Stimulated activated CD4-positive, alpha-beta T cell treated with anti-CD3 and anti-CD28 coated beads, Interleukin-2, amount 100 ng/mL, for 4 hours (primary cell): ENCODE measurements around the gene CRB1.

ENCODE experiments used
- DNase-seq: peaks from one replicate; pipeline ENCODE4 v3.0.0-alpha.2; 2020; ENCODE audit warnings: low read depth

CRB1 gene

DNA sequence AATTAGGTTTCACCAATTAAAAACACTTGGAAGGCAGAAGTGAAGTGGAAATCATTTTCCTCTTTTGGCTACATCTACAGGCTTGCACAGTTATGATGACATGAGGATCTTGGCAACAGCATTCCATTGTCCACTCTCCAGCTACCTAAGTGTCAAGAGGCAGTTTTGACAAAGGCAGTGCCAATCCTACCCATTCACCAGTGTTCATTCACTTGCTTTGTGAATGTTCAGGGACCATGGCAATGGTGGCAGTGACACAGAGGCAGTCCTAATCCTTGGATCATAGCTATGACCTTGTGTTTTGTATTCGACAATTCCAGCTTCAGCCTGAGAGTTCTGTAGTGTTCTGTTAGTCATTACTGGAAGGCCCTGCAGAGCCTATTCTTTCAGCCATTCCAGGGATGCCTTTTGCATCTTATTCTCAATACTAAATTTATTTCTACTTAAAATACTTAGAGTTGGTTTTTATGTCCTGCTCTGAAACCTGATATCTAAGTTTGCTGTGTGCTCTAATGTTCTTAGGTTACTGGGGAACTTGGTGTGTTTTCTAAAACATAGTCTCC, 36.7 kb downstream of the CRB1 start:
- no peak for DNase-seq

DNA sequence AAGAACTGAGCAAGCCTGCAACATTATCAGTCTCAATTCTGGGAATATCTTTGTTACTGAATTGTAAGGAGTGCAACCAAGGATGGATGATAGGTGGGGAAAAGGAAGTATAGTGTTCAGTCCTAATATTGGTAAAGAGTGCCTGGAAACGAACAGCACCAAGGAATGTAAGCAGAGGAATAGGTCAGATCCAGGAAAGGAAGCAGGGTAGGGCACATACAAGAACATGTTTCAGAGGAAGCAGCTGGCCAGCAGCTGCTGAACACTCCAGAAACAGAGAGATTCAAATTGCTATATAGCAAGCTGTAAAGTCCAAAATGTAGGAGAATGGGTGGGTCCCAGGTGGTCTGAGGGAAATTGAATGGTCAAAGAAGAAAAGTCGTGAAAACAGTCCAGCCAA, 37.9 kb downstream of the CRB1 start:
- no peak for DNase-seq

DNA sequence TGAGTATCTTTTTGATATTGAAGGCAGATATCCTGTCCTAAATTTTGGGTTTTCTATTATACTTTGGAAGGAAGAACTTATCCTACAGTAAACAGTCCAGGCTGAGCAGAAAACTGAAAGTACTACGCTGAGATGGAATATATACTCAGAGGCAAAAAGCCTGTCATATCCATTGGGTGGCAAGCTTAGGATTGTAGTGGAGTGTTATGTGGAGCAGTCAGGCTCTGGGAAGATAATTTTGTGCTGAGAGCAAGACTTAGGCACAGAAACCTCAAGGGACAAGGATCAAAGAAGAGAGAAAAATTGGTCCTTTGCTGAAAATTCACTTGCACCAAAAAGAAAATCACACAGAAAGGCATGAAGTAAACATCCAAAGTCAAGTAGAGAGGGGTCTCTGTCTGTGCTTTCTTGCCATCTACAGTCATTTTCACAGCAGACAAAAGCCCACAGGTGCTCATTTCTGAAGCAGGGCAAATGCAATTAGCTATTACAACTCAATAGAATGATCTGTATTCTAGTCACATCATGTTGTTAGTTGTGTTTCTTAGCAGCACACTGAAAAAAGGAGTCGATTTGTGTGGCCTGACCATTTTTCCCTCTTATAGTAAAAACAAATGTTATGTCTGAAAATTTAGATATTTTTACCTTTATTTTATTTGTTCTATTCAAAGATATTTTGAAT, 38.5 kb downstream of the CRB1 start:
- no peak for DNase-seq

DNA sequence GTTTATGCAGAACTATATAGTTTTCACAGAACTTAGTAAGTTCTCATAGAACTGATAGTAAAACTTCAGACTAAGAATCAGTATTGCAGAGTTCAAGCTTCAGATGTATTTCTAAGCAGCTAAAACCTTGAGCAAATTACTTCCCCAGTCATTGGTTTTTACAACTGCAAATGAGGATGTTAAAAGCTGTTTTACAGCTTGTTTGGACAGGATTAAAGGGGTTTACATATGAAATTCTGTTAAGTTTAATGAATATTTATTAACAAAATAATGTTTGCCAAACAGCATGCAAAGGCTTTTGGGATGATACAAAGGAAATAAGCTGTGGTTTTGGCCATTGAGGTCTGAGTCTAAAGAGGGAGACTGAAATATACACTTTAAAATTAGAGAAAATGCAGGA, 39.1 kb downstream of the CRB1 start:
- DNase-seq = no peak

DNA sequence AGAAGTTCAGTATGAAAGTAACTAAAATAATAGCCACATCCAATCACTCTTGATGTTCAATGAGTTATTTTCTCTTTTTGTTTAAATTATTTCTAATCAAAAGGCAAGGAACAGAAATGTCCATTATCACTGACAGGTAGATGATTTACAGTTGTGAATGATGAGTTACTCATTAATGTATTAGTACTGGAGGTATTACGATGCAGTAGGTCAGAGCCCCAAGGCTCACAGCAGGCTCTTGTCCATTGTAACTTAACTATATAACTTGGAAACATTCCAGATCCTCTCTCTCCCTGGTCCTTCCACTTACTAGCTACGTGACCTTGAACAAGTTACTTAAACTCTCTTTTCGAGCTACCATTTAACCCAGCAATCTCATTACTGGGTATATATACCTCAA, 39.5 kb downstream of the CRB1 start:
- DNase-seq = no peak

DNA sequence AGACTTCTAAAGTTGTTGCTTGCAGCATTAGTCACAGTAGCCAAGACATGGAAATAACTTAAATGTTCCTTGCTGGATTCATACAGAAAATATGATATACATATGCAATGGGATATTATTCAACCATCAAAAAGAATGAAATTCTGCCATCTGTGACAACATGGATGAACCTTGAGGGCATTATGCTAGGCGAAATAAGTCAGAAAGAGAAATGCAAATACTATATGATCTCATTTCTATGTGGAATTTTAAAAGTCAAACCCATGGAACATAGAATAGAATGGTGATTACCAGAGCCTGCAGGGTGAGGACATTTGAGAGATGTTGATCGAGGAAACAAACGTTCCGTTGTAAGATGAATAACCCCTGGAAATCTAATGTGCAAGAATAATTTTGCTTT, 43.0 kb downstream of the CRB1 start:
- no peak for DNase-seq

DNA sequence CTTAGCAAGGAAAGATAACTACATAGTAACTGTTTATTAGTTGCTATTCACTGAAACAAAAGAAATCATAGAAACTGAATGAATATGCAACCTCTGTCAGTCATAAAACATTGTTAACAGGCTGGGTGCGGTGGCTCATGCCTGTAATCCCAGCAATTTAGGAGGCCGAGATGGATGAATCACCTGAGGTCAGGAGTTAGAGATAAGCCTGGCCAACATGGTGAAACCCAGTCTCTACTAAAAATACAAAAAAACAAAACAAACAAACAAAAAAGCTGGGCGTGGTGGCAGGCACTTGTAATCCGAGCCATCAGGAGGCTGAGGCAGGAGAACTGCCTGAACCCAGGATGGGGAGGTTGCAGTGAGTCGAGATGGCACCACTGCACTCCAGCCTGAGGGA, 44.1 kb downstream of the CRB1 start:
- no peak for DNase-seq

DNA sequence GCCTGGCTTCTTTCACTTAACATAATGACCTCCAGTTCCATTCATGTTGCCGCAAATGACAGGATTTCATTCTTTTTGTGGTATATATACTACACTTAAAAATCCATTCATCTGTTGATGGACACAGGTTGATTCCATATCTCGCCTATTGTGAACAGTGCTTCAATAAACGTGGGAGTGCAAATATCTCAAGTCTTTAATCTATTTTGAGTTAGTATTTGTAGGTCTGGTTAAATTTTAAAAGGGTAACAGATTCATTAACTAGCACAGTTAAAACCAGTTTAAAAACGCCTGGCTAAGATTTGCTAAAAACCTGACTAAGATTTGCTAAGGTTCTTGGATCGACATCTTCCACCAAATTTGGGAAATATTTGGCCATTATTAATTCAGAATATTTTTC, 45.7 kb downstream of the CRB1 start:
- DNase-seq = no peak

DNA sequence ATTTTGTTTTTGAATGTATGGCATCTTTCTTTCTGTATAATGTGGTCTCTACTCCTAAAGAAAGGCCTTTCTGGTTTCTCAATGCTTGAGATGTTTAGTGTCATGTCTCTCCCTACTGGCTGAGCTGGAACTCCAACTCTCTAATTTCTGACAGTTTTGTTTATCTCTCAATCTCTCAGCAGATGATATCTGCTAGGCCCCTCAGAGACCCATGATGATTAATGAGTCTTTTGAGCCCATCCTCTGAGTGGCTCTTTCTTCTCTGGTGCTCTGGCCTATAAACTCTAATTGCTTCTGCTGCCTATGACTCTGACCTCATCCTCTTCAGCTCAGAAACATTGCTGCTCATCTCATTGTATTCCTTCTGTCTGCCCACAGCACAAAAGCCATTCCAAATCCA, 46.6 kb downstream of the CRB1 start:
- no peak for DNase-seq

DNA sequence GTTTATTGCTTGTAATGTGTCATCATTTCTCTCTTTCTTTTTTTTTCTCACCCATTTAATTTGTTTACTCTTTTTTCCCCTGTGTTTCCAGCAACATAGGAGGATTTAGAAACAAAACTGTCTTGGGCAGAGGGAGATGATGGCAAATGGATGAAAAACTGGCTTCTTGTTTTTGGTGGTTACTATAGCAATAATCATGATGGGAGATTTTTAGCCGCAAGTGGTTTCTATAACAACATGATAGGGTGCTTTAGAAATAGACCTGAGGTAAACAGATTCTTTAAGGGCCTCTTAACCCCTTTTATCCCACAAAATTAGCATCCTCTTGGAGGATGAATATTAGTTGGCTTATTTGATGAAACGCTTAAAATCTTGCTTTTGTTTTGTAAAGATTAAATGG, 51.6 kb downstream of the CRB1 start:
- no peak for DNase-seq

DNA sequence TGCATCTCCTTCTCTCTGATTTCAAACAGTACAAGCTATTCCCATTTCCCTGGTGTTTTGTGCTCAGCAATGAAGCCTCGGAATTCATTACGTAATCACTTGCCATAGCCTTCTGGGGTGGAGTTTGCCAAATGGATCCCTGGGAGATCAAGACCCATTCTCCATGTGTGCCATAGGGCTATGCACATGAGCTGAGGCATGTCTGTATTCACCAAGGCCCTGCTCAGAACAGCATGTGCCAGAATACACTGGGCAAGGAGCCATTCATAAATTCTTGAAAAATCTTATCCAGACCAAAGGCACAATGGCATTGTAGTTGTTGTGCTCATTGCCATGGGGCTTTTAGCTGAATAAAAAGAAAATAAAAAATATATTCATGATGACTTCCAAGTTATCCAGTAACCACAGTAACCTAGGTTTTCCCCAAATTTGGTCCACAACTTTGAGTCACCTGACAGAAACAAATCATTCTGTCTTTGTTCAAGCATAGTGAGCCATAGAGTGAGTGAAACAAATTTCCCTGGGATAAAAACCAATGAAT, 53.0 kb downstream of the CRB1 start:
- DNase-seq = no peak

DNA sequence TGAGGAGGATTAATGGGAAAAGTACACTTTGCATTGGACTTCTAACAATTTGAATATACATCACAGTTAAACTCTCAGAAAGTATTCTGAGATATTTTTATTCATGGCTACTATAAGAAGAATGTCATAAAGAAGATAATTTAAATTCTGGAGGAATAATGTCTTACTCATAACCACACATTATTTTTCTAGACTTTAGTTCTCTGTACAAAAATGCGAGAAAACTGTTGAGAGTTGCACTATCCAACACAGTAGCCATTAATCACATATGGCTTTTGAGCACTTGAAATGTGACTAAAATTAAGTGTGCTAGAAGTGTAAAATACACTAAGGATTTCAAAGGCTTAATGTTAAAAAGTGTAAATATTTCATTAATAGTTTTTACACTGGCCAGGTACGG, 53.8 kb downstream of the CRB1 start:
- DNase-seq = no peak

DNA sequence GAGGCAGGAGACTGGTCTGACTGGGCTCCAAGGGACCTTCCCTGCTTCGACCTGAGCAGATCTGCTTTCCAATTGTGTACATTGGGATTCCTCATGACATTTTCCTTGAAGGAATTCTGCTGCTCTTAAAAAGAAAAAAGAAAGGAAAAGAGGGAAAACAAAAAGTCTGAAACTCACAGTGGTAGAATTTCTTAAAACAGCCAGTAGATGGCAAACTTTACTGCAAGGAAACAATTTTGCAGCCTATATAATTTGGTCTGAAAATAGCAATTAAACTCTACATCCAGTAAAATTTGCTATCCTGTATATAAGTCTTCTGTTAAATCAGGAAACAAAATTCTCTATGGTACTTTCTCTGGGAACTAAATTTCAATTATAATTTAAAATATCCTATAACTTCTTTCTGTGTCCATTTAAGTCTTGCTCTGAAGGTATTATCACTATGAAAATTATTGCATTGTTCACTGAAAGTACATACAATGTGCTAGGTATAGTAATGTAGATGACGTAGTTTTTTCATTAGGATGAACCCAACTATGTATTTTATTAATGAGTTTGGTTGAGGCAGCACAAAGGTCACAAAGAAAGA, 59.8 kb downstream of the CRB1 start:
- DNase-seq = no peak

DNA sequence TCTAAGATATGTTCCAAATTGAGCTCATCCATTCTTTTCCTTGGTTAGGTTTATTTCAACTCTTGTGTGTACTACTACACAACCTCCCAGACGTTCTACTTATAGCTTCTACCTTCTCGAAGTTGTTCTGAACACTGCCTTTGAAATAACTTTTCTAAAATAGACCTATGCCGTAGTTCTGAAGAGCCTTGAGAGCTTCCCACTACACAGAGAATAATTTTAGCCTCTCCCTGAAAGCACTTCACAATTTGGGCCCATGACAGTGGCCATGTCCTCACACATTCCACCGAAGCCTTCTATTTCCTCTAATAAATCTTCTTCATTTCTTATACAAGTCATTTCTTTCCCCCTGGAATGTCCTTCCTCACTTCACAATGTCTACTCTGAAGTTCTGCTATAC, 62.2 kb downstream of the CRB1 start:
- no peak for DNase-seq

DNA sequence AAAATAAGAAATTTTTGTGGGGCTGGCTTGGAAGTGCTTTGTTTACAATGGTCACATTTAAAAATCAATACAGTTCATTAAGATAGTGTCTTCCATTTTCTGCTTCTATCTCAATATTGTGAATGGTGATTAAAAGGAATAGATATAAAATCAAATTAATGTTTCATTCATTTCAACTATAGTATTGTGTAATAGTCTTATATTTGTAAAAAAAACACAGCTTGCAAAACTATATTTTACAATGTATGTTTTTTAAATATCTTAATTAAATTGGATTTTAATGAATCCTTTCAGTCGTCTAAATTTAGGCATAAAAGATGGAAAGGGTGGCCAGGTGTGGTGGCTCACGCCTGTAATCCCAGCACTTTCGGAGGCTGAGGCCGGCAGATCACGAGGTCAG, 63.5 kb downstream of the CRB1 start:
- no peak for DNase-seq

DNA sequence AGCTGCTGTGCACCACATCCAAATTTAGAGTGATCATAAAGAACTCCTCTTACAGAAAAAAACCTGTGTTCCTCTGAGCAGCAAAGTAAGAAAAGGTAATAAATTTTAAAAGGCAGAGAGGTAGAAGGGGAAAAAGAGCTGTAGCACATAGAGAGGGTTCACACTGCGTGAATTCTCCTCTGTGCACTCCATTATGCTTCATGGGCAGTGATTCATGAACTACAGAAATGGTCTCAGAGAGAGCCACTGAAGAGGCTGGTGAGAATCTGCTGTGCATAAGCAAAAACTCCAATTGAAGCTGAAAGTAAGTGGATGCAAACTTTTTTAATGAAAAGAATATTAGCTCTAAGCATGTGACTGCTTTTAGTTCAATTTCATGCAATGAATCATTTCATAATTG, 65.0 kb downstream of the CRB1 start:
- DNase-seq = no peak

DNA sequence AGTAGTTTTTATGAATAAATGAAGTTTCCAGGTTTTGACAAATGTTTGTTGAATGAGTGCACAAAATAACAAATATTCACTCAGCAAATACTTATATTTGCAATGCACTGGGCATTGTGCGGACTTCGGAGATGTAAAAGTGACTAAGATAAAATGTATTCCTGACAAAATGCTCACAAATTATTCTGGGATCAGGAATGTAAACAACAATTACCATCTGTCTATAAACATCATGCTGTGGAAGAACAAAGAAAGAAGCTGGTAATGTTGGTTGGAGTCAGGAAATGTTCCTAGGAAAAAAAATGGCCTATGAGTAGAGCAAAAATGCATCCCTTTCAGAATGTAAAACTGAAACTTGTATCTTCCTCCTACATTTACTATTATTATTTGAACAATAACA, 68.5 kb downstream of the CRB1 start:
- DNase-seq = no peak

DNA sequence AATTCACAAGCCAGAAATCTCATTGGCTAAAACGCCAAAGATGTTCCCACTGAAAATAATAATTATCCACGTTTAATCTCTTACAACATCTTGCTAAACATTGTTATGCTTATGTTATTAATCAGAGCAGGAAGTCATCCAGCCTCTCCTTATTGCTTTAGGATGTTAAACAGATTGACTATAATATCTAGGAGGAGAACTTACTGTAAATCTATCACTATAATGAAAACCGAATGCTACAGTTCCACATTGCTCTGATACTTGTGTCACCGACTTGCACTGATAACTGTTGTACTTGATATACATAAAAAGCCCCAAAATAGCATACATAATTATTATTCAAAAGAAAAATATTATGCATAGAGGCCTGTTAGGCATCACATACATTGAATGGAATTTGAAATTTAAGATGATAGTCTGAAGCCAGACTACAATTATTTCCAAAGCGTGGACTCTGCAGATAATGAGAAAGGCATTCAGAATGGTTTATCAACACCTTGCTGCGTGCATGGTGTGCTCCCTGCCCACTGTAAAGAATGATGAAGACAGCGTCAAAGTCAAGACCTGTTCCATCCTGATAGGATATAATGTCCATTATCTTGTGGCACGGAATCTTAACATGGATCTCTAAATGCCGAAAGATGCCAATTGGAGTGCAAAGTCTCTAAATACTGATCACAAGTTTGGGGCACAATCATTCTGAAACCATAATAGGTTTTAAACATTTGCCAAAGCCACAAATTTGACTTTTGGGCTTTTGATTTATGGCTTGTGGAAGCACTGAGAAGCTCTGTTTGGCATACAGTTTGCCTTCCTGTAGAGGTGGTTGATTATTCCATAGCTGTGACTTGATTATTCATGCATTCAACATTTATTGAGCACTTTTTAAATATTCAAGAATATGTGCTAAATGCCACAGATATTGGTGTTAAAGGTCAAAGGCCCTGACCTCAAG, 71.3 kb downstream of the CRB1 start:
- DNase-seq = no peak

DNA sequence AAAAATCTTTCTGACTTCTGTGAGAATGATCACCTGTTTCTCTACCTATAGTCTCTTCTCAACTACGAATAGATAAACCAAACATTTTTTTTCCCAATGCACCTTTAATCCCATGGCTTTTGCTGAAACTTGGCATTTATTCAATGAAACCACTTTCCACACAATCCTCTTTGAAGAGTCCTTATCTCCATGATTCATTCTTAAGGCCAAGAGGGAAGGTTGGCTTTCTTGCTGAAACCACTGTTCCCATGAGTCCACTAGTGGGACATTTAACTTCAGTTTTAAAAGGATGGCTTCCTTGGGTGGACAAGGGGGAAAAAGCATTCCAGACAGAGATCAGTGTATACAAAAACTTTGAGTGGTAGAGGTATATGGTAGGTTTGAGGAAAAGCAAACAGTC, 73.6 kb downstream of the CRB1 start:
- DNase-seq = no peak

DNA sequence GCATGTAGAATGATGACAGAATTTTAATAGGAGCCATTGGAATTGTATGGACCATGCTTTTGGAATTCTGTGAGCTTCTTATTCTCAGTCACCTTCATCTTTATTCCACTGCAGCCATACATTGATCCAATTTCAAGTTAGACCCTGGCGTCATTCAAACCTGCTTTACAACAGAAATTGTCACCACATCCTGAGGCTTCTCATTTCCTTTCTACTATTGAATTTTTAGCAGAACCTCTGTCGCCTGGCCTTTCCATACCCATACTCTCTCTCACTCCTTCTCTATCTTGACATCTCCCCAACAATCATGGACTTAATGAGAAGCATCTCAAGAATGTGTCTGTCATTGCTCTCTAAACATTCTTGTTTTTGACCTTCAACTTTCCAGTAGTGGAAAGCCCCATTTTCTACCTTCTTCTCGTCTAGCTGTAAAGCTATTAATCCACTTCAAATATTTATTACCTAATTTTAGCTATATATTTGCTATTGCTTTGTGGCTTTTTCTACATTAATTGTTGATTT, 74.1 kb downstream of the CRB1 start:
- DNase-seq = no peak

DNA sequence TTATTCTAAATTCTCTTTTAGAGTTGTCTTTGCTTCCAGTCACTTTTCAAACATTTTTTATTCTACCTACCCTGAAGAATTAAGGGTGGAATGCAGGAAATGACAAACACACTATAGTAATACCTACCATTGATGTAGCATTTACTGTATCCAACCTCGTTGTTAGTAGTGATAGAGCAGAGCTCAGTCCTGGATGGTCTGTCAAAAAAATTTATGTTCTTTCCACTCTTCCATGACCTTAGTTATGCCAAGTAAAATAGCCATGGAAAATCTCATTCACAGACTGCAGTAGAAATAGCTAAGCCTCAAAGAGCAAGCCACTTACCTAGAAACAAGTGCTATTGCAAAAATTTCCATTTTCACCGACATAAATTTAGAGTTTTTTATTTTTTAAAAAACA, 74.6 kb downstream of the CRB1 start:
- no peak for DNase-seq

DNA sequence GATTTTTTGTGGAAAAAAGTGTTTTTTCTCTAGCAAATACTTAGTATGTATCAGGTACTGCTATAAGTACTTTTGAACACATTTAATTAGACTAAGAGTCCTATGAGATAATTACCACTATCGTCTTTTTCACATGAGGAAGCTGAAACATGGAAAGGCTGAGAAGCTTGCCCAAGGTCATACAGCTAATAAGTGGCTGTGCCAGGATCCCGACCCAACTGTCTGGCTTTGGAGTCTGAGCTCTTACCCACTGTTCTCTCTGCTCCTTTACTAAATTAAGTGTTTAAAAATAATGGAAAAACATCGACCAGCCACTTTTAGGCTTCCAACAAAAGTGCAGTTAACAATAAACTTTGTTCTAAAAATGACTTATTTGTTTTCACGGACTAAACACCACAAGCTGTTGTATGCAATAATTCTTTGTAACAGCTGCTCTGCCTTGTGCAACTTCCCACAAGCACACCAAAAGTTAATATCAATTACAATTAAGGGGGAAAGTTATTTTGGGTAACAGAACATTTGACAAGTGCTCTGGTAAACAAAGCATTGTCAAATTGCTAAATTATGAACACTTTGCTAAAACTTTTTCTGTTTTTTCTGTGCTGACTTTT, 75.7 kb downstream of the CRB1 start:
- DNase-seq = no peak
